Right lobe of liver (tissue), 6 donors: Measurements from ENCODE around the gene WDR1. TPM values are rescaled to one million over a fixed set of nuclear protein-coding genes. Genes with fewer than 3 reads are reported as not detected.
A peak's percentile ranks its signal among the peaks of the same experiment; 100 is the strongest.

Experiments used
- ATAC-seq, 4 donors: fragments of 200-7000 bp; cut with Tn5 transposase; one replicate each; pipeline ENCODE4 v1.9.1; 2020; ENCODE audit warnings: mild to moderate bottlenecking in 4 of 4, moderate library complexity in 4 of 4
- DNase-seq, 3 donors: peaks; one replicate each; pipeline ENCODE4 v3.0.0-alpha.2; 2020
- H3K27ac ChIP-seq, 3 donors: fragments of 200-600 bp; one replicate each; pipeline ENCODE4 v1.8.0; 2022
- H3K27me3 ChIP-seq, 2 donors: fragments of 200-600 bp; one replicate each; pipeline ENCODE4 v1.8.0; 2022
- H3K36me3 ChIP-seq, 4 donors: fragments of 200-600 bp; sonication (generic) in 1 of 4; one replicate each; pipeline versions ENCODE4 v1.5.1 to v1.8.0; 2017 to 2022; ENCODE audit warnings: control low read depth in 1 of 4
- H3K4me1 ChIP-seq, 4 donors: fragments of 200-600 bp; sonication (generic) in 1 of 4; one replicate each; pipeline versions ENCODE4 v1.5.1 to v1.8.0; 2017 to 2022; ENCODE audit warnings: control low read depth in 1 of 4
- H3K4me3 ChIP-seq, 3 donors: fragments of 200-600 bp; one replicate each; pipeline ENCODE4 v1.8.0; 2022
- H3K9me3 ChIP-seq, 4 donors: fragments of 200-600 bp; sonication (generic) in 1 of 4; one replicate each; pipeline versions ENCODE4 v1.5.1 to v1.8.0; 2017 to 2022; ENCODE audit warnings: control low read depth in 1 of 4
- CTCF ChIP-seq, 4 donors: fragments of 200-600 bp in 3 of 4; fragments of 450-650 bp in 1 of 4; IDR thresholded peaks; one replicate each; pipeline versions ENCODE4 v1.5.1 to v1.8.0; 2016 to 2022; ENCODE audit warnings: antibody characterized with exemption in 4 of 4, mild to moderate bottlenecking in 2 of 4
- POLR2A ChIP-seq: fragments of 450-650 bp; IDR thresholded peaks from one replicate; pipeline ENCODE4 v1.6.1; 2017; ENCODE audit warnings: antibody characterized with exemption, mild to moderate bottlenecking
- WGBS: methylation state at CpG from one replicate; pipeline ENCODE4 v1.1.6; 2018; ENCODE audit warnings: low coverage, low lambda C conversion rate; ENCODE audit not compliant: insufficient coverage; ENCODE audit errors: missing lambda C conversion rate; 5-methylcytosine and 5-hydroxymethylcytosine counted together
- intact Hi-C, 2 donors: fragments of 100-400 bp; cut with DNase I; formaldehyde crosslinking; loops; one replicate each; pipeline versions ENCODE4 v1.11.2 to v1.14.1; 2022
- total RNA-seq, 6 experiments: library from RNA; depleted of rRNA in 2 of 6; stranded (reverse); fragments of >200 nt in 2 of 6; fragmentation: NEBNext Ultra II Directional in 3 of 6; extraction: Animal tissue kit (Norgen Biotek cat#: 25700) in 3 of 6; gene quantifications; one replicate each; pipeline versions ENCODE4 v1.1.0 to v1.2.4, GENCODE V29; 2016 to 2023
- donor health status: DM: no; HTN: yes; CAD: no.
- donor health status: DM: no; HTN: no; CAD: no.
- donor health status: DM: no; HTN: no; CAD: no.
- donor health status: DM: no; HTN: yes; CAD: no.
- donor health status: DM: no; HTN: yes; CAD: no.

Gene WDR1
- total RNA-seq, 6 experiments from 2014 or later = 65.1 to 149 (median 76.4) TPM

- intact Hi-C loops = no loop called here
- Histone ChIP-seq H3K27me3 (no peaks in the 10 kb centered on the region), H3K4me3 (no peak overlapping the region), H3K27ac (no peak overlapping the region), H3K36me3 (peaks cover 18 to 79% (median 46%) of the 10 kb centered on the region in 4 donors), H3K9me3 (no peaks in the 10 kb centered on the region), H3K4me1 (peaks cover 0 to 16% (median 0%) of the 10 kb centered on the region in 4 donors)
- ATAC-seq = no peak
- DNase-seq = peak in 2 of 3 donors; percentile 9 to 31
- TF ChIP-seq POLR2A = no peak
- no peak for TF ChIP-seq CTCF (IDR thresholded peaks at IDR 0.05)
- WGBS = no CpG with 5 or more reads among the region's 23 CpGs
These were observed 30.6 kb downstream of the WDR1 start for GRCh38 chr4:10085828-10086505.

- H3K36me3 ChIP-seq = peaks cover 19 to 79% (median 46%) of the 10 kb centered on the region in 4 donors
- 94% methylated on average over 6 of the region's 11 CpGs for WGBS
- peak in 2 of 3 donors; percentile 20 to 42 for DNase-seq
These were observed 31.2 kb downstream of the WDR1 start for GRCh38 chr4:10085386-10085785.

GRCh38 chr4:10084651-10085358, 31.8 kb downstream of the WDR1 start:
- whole genome bisulfite sequencing = 100% methylated on average over 2 of the region's 21 CpGs
- TF ChIP-seq POLR2A = no peak
- no peak overlapping the region for H3K4me3 ChIP-seq
- peak in 2 of 3 donors; percentile 9 to 49 for DNase-seq
- H3K27ac ChIP-seq = no peak overlapping the region
- no peak for ATAC-seq
- peaks cover 20 to 84% (median 49%) of the 10 kb centered on the region in 4 donors for H3K36me3 ChIP-seq
- no peaks in the 10 kb centered on the region for H3K9me3 ChIP-seq
- intact Hi-C loops = no loop called here
- no peaks in the 10 kb centered on the region for H3K27me3 ChIP-seq
- peaks cover 0 to 20% (median 0%) of the 10 kb centered on the region in 4 donors for H3K4me1 ChIP-seq

More at GRCh38 chr4:10085386-10085785, 31.2 kb downstream of the WDR1 start:
- H3K27ac ChIP-seq = no peak overlapping the region
- intact Hi-C loops = no loop called here
- no peak for ATAC-seq
- H3K9me3 ChIP-seq = no peaks in the 10 kb centered on the region
- peaks cover 0 to 22% (median 0%) of the 10 kb centered on the region in 4 donors for H3K4me1 ChIP-seq
- TF ChIP-seq POLR2A (no peak), CTCF (IDR thresholded peaks at IDR 0.05) (no peak)
- no peaks in the 10 kb centered on the region for H3K27me3 ChIP-seq
- no peak overlapping the region for H3K4me3 ChIP-seq

GRCh38 chr4:10083861-10084641, 32.5 kb downstream of the WDR1 start:
- Histone ChIP-seq H3K27ac (no peak overlapping the region), H3K36me3 (peaks cover 20 to 91% (median 53%) of the 10 kb centered on the region in 4 donors)
- WGBS = no CpG with 5 or more reads among the region's 23 CpGs

More at GRCh38 chr4:10083861-10084641, 32.5 kb downstream of the WDR1 start:
- H3K4me3 ChIP-seq = no peak overlapping the region
- ATAC-seq (no peak), DNase-seq (peak in 2 of 3 donors; percentile 7 to 45)
- no peaks in the 10 kb centered on the region for H3K9me3 ChIP-seq
- TF ChIP-seq POLR2A (no peak), CTCF (IDR thresholded peaks at IDR 0.05) (no peak)
- H3K4me1 ChIP-seq = peaks cover 0 to 13% (median 0%) of the 10 kb centered on the region in 4 donors
- no peaks in the 10 kb centered on the region for H3K27me3 ChIP-seq
- intact Hi-C loops = no loop called here
